HL-60 (cell line): ENCODE data around the gene OR2T29.

ENCODE experiments used
- DNase-seq, 2 experiments: peaks; one replicate each; pipeline ENCODE4 v3.0.0-alpha.2; 2010 to 2020; ENCODE audit warnings: low read depth in 1 of 2, low spot score in 1 of 2
- H3K27ac ChIP-seq: fragments of 250-450 bp; sonication (Bioruptor Pico); replicated peaks from 2 replicates; pipeline ENCODE4 v1.5.1; 2020; ENCODE audit warnings: mild to moderate bottlenecking, moderate library complexity
- H3K27me3 ChIP-seq: fragments of 250-450 bp; sonication (Bioruptor Pico); 2 replicates; pipeline ENCODE4 v1.5.1; 2021; ENCODE audit warnings: mild to moderate bottlenecking, moderate library complexity; ENCODE audit not compliant: insufficient read depth, poor library complexity, severe bottlenecking
- H3K4me3 ChIP-seq: replicated peaks from 2 replicates; pipeline ENCODE4 v1.5.1; 2011; ENCODE audit warnings: mild to moderate bottlenecking, control low read depth, low read length; ENCODE audit not compliant: insufficient read depth
- GABPA ChIP-seq: IDR thresholded peaks from 2 replicates; pipeline ENCODE4 v1.6.1; 2012; ENCODE audit warnings: low read depth
- POLR2AphosphoS5 ChIP-seq: IDR thresholded peaks from 2 replicates; pipeline ENCODE4 v1.6.1; 2012; ENCODE audit warnings: low read depth
- REST ChIP-seq: IDR thresholded peaks from 2 replicates; pipeline ENCODE4 v1.6.1; 2012; ENCODE audit warnings: low read depth; ENCODE audit not compliant: insufficient replicate concordance
- SPI1 ChIP-seq: IDR thresholded peaks from 2 replicates; pipeline ENCODE4 v1.6.1; 2012; ENCODE audit warnings: low read depth, mild to moderate bottlenecking, borderline replicate concordance
- TF ChIP-seq, protein P1 (sequence below): IDR thresholded peaks from one replicate; pipeline ENCODE4 v1.5.1; 2011; ENCODE audit warnings: low read length, control low read depth, inconsistent platforms; ENCODE audit not compliant: insufficient read depth

The OR2T29 gene

GRCh38 chr1:248597589-248597988 lies 35.0 kb upstream of the OR2T29 start, which contains the start of gene OR2T10:
OR2T10 (minus strand) TSS chr1:248597700; CDS start chr1:248593768, 3,932 bp downstream.
- no peak for TF ChIP-seq GABPA
- TF ChIP-seq, protein P1, sequence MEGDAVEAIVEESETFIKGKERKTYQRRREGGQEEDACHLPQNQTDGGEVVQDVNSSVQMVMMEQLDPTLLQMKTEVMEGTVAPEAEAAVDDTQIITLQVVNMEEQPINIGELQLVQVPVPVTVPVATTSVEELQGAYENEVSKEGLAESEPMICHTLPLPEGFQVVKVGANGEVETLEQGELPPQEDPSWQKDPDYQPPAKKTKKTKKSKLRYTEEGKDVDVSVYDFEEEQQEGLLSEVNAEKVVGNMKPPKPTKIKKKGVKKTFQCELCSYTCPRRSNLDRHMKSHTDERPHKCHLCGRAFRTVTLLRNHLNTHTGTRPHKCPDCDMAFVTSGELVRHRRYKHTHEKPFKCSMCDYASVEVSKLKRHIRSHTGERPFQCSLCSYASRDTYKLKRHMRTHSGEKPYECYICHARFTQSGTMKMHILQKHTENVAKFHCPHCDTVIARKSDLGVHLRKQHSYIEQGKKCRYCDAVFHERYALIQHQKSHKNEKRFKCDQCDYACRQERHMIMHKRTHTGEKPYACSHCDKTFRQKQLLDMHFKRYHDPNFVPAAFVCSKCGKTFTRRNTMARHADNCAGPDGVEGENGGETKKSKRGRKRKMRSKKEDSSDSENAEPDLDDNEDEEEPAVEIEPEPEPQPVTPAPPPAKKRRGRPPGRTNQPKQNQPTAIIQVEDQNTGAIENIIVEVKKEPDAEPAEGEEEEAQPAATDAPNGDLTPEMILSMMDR, result no peak
- TF ChIP-seq SPI1, result no peak
- no peak for TF ChIP-seq POLR2AphosphoS5
- TF ChIP-seq REST, result no peak
- no peak within 1 kb of the TSS for H3K27ac ChIP-seq

GRCh38 chr1:248596615-248597014 lies 34.0 kb upstream of the OR2T29 start:
- Histone ChIP-seq H3K27ac (no peak overlapping the region), H3K4me3 (no peak overlapping the region), H3K27me3 (no peaks in the 10 kb centered on the region)
- TF ChIP-seq, protein P1, result no peak
- TF ChIP-seq SPI1 (no peak), GABPA (no peak), REST (no peak), POLR2AphosphoS5 (no peak)
- peak; percentile 15 to 33 for DNase-seq

More at GRCh38 chr1:248597589-248597988, 35.0 kb upstream of the OR2T29 start, which contains the start of gene OR2T10:
- Histone ChIP-seq H3K27me3 (no peaks in the 10 kb centered on the region), H3K4me3 (no peak within 1 kb of the TSS)
- DNase-seq, result no peak

- Histone ChIP-seq H3K27ac (no peak overlapping the region), H3K27me3 (no peaks in the 10 kb centered on the region), H3K4me3 (no peak overlapping the region)
- TF ChIP-seq, protein P1, result no peak
- no peak for TF ChIP-seq SPI1
- no peak for TF ChIP-seq GABPA
- no peak for TF ChIP-seq REST
- TF ChIP-seq POLR2AphosphoS5, result no peak
- no peak for DNase-seq
Observed at GRCh38 chr1:248593226-248593625, 30.7 kb upstream of the OR2T29 start.
